ENCODE measurements around the gene TMEM147.

Gene TMEM147

DNA sequence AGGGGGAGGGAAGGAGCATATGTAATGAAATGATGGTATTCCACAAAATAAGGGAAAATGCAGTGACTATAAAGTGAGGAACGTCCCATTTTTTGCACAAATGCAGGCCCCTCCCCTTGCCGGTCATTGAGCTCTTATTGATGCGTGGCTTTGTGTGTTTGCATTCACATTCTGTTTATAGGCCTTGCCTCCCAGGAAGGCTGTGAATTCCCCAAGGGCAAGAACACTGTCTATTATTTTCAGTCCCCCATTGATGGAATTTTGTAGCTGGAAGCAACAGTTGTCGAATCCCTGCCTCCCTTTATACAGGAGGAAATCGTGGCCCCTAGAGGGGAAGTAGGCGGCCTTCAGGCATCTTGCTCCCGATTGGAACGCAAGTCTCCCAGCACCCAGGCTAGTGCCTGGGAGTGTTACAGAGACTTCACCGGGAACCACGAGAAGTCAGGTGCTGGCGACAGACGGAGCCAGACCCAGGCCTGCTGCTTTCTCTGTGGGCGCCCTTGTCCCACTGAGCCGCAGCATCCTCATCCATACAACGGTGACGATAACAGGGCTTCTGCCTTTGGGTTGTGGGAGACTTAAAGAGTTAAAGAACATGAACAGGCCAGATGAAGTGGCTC is 24.2 kb upstream of the TMEM147 start:
- DNase-seq = no peak

DNA sequence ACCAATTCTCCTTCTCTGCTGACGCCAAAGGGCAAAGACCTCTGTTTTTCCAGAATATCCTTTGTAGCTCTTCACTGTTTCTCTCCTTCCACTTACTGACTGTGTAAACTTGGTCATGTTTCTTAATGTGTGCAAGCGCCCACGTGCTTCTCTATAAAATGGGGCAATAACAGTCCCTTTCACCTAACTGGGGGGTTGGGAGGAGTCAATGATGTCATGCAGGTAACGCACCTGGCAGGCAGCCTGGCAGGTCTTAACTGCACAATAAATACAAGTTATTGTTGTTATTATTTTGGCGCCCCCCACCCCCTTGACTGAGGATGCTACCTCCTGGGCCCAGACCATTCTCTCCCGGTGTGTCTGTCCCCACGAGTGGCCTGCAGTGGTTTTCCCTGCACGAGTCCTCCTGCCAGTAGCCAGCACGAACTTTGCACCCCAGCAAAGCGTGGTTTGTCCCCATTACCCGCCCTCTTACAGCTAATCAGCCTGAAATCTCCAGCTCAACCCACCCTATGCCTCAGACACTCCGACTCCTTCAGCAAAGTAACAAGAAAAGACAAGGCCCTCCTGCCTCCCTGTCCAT is 22.6 kb upstream of the TMEM147 start:
- no peak for DNase-seq

DNA sequence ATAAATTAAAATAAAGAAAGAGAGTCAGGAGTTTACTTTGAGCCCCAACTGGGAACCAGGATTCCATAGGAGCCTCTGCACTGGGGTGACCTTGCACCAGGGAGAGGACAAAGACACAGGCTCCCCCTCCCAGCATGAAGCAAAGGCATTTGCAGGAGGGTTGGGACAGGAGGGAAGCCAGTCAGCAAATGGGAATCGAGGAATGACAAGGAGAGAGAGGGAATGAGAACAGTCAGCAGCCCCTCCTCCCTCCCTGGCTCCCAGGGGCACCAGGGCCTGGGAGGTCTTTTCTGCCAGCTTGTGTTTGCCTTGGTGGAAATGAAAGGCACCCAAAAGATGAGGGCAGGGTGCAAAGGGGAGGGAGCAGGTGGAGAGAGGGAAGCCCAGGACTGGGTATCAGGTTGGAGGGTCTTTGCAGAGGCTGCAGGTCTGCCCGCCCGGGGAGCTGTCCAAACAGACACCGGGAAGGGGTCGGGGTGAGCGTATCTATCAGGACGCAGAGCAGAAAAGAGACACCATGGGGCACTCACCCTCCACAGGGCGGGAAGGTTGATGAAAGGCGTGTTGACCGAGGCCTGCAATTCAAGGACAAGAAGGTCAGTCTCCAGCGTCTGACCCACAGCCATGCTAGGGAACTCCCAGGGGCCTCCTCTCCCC is 21.1 kb upstream of the TMEM147 start:
- DNase-seq = no peak

DNA sequence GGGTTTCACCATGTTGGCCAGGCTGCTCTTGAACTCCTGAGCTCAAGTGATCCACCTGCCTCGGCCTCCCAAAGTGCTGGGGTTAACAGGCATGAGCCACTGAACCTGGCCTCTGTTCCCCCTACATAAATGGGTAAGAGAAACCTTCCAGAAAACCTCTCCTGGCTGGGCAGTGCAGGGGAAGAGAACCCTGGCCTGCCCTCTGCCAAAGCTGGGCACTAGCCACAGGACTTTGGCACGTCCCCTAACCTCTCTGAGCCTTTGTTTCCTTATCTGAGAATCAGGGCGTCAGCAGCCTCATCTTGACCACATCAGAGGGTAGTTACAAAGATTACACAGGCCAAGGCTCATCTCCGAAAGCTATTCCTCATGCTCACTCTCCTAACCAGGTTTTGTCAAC is 19.6 kb upstream of the TMEM147 start:
- no peak for DNase-seq

DNA sequence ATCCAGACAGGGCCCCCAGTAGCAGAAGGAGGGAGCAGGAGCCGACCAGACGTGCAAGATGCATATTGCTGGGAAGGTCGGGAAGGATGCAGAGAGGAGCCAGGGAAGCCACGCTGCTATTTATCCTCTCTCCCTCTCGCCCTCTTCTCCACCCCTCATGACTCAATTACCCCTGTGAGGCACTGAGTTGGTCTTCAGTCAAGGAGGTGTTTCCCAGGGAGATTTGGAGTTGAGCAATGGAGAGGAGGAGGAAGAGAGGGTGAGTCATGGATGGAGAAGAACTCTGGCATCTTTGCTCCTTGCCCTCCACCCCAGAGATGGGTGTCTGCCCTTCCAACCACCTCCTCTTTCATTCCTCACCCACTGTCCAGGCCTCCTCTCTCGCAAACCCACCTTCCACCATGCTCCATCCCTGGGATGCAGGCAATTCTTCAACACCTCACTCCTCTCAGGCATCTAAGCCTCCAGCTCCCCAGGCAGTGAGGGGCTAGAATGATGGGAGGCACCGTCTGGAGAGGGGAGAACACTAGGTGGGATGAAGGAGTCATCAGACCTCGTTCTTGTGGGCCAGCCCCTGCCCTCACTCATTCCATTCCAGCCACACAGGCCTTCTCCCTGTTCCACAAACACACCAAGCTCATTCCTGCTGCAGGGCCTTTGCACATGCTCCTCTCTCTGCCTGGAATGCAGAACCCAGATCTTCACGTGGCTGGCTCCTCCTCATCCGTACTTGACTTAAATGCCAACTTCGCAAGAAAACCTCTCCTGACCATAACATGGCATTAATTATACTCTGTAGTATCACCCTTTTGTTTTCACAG is 17.0 kb upstream of the TMEM147 start, which contains the start of gene SBSN:
TSS of gene SBSN (minus strand) at position 94 of the 821 bp plus-strand sequence. CDS start at position 64, 30 bp downstream.
- no peak for DNase-seq

DNA sequence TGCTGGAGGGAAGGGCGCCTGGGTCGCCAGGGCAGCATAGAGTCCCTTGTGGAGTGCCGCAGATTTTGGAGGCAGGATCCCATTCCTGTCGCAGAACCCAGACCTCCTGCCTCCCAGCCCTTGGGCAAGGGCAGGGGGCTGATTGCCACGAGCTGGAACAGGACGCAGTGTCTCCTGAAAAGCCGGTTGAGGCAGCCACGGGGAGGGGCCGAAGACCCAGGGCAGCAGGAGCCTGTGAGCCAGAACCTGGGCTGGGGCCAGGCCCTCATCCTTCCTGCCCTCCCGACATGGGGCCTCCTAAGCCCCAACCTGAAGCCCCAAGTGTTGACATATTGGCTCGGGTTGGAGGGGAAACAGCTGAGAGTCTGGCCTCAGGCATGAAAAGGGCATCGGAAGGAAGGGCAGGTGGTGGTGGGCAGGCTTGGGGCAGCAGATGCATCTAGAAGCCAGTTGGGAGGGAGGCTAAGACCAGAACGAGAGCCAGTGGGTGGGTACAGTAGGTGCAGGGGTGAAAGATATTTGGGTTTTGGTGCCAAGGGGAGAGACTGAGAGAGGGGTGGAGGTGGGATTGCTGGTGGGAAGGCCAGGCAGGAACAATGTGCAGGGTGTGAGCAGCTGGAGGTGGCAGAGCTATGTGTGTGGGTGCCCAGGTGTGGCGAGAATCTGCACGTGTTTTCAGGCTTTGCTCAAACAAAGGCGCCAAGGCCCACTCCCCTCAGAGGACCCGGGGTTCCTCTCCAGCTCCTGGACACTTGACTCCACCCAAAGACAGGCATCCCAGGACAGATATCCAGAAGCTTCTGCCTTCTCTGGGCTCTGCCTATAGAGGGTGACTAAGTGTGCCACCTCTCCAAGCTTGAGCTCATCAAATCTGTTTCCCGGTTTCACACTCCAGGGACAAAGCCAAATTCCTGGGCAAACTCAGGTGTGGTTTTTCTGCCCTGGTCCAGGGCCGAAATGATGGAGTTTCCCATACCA is 15.9 kb upstream of the TMEM147 start:
- no peak for DNase-seq

DNA sequence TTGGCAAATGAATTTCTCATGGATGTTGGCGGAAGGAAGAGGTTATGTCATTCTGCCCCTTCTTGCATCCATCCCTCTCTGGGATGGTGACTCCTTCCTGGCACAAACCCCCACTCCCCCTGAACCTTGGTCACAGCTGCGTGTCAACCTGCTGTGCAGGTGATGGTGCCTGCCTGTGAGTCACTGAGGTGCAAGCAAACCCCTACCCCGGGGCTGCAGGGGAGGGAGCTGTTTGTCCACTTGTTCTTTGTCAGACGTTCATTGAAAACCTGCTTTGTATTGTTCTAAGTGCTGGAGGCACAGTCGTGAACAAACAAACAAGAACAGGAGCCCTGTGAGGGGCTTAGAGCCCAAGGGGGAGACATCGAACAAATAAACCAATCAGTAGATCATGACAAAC is 14.1 kb upstream of the TMEM147 start:
- DNase-seq = no peak

DNA sequence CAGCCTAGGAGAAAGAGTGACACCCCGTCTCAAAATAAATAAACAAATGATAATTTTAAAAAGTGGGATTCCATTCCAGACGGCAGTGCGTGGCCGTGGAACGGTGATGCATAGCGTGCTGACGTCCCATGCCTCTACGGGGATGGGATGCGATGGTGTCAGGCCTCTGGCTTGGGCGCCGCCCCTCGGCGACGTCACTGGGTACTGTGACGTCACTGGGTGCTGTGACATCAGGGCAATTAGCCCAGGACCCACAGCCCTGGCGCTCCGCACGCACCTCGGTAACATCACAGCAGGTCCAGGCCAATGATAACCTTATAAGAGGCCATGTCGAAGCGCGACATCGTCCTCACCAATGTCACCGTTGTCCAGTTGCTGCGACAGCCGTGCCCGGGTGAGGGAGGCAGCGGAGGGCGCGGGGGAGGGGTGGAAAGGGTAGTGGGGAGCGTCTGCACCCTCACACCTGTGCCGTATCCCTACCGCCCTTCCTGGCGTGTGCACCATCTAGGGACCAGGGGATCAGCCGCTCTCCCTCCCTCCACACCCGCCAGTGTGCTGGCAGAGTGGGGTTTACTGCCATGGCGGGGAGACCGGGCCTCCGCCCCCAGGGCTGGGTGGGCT is 12.1 kb upstream of the TMEM147 start, which contains the start of gene GAPDHS:
TSS of gene GAPDHS (plus strand) at position 256 of the 621 bp plus-strand sequence. CDS start at position 328, 72 bp downstream.
- no peak for DNase-seq

DNA sequence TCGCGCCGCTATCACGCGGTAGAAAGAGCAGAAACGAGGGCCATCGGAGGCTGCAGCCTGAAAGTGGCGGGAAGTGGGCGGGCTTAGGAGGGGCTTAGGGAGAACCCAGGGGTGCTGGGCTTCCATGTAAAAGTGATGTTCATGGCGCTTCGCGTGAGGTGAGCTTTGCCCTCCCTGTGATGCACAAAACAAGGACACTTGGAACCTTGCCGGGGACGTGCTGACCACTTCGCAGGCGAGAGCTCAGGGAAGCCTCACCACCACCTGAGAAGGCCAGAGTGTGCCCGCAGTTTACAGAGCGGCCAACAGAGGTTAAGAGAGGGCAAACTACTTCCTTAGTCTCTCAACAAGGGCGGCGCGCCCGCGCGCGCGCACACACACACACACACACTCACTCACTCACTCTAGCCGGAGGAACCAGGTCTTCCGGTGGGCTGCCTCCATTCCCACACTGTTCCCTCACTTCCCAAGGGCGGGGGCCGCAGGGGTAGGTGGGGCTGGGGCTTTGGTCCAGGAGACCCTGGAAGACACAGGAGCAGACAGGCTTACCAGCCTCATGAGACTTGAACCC is 11.5 kb upstream of the TMEM147 start:
- peak in 2 of 4 experiments; percentile 16 to 34 for DNase-seq

DNA sequence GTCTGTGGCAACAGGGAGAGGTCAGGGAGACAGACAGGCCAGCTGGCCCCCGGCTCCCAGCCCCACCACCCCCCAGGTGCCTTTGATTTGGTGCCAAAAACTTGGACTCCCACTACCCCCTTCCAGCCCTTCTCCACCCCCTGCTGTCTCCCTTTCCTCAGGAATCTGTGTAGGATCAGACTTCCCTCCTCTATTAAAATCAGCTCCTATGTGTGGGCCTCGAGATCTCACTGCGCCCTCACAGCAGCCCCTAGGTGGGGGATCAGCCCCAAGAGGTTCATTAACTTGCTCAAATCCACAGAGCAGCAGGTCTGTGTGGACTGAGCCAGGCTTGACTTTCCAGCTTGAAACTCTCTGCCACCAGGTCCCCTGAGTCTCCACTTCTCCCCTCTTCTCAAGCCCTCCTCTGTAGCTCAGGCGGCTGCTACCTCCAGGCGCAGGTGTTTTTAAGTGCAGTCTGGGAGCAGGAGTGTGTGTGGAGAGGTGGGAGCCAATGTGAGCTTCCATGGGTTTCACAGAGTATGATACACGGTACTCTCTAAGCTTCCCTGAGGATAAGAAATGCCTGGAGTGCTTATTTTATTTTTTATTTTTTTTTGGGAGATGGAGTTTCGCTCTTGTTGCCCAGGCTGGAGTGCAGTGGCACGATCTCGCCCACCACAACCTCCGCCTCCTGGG is 10.5 kb upstream of the TMEM147 start:
- no peak for DNase-seq

DNA sequence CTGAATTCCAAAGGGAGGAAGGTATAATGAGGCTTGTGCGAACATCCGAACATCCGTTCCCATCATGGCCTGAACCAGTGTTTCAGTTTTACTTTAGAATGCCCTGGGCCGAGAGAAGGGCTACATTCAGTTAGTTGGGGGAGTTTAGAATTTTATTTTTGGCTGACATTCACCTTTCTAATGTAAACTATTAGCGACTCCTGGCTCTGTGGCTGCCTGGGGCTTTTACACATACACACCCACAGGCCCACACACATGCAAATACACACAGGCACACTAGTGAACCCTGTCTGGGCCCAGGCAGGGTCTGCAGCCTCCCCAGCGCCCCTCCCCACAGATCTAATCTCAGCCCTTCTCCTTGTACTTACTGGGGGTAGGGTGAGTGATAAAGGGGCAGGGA is 6.1 kb upstream of the TMEM147 start:
- DNase-seq = no peak

DNA sequence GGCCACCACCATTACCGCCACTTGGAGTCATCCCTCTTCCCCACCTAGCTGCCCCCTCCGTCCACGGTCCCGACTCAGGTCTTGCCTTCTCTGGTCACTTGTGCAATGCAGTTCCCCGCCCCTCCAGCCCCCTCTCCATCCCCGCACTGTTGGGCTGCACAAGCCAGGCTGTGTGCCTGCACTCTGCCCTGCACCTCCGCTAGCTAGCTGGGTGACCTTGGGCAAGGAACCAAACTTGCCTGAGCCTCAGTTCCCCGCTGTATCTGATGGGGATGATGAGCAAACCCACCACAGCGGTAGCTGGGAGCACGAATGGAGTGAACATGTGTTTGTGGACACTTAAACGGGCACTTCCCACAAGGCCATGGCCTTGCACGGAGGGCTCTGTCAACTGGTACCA is 5.6 kb upstream of the TMEM147 start:
- no peak for DNase-seq

DNA sequence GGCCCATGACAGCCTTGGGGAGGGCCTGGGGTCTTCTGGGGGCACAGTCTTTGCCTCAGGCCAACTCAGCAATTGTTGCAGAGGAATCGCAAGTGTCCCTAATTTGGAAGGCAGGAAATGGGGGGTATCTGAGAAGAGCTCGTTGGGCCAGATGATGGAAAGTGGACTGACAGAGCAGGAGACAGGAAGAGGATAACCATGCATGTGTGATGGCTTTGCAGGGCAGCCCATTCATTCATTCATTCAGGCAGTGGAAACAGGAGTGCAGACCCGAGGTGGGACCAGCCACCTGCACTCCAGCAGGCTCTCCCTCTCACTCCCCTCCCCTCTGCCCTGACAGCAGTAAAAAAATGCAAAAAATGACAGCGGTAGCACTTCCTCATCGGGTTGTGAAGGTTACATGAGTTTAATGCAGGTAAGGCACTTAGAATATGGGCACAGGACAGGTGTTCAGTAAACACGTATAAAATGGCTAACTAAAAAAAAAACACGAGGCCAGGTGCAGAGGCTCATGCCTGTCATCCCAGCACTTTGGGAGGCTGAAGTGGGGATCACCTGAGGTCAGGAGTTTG is 5.0 kb upstream of the TMEM147 start:
- DNase-seq = no peak

DNA sequence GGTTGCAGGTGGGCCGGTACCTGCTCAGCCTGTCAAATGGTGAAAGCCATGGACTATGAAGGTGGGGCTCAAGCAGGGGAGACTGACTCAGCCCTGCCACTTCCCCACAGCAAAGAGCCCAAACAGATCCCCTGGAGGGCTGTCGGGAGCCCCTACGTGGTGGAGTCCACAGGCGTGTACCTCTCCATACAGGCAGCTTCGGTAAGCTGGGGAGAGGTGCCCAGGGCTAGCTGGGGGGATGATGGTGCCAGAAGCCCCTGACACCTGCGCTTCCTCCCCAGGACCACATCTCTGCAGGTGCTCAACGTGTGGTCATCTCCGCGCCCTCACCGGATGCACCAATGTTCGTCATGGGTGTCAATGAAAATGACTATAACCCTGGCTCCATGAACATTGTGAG is 3.2 kb upstream of the TMEM147 start:
- no peak for DNase-seq

DNA sequence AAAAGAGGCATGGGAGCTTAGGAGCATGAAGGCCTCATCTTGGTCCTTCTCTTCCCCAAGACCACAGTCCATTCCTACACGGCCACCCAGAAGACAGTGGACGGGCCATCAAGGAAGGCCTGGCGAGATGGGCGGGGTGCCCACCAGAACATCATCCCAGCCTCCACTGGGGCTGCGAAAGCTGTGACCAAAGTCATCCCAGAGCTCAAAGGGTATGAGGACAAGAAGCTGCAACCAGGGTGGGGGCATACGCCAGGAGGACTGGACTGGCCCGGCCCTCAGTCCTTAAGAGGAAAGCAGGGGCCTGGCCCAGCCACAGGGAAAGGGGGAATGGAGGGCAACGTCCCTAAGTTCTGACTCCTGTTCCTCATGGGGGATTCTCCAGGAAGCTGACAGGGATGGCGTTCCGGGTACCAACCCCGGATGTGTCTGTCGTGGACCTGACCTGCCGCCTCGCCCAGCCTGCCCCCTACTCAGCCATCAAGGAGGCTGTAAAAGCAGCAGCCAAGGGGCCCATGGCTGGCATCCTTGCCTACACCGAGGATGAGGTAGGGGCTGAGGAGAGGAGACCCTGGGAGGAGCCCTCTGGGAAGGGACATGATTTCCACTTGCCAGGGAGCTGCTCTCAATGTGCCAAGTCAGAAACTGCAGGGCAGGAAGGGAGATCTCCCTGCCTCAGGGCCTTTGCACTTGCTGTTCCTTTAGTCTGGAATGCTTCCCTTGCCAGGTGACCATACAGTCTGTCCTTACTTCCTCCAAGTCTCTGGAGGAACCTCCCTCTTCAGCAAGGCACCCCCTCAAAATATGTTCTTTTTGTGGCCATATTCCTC is 1.9 kb upstream of the TMEM147 start:
- DNase-seq = no peak

DNA sequence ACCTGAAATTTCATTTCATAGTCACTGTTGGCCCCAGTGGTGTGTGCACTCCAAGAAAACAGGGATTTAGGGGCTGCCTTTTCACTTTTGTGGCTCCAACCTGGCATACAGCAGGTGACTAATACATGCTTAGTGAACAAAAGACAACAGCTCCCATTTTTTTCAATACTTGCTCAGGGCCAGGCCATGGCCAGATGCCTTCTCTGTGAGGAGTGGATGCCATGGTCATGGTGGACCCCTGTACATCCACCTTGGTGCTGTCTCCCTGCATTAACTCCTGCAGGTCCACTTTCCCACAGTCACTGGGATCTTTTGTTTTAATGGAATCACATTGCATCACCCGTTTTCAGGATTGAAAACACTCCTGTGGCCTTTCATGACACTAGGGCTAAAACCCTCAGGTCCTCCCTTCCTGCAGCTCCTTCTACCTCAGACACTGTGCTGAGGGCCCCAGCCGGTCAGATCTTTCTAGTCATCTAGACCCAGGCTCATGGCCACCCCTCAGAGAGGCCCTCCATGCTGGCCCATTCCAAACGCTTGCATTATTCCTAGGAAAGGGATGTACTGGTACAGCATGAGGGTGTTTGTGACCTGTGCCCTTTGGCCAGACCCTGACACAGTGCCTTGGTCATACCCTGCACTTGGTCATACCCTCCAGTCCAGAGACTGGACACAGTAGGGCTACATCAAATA is 1.2 kb upstream of the TMEM147 start:
- DNase-seq = no peak

DNA sequence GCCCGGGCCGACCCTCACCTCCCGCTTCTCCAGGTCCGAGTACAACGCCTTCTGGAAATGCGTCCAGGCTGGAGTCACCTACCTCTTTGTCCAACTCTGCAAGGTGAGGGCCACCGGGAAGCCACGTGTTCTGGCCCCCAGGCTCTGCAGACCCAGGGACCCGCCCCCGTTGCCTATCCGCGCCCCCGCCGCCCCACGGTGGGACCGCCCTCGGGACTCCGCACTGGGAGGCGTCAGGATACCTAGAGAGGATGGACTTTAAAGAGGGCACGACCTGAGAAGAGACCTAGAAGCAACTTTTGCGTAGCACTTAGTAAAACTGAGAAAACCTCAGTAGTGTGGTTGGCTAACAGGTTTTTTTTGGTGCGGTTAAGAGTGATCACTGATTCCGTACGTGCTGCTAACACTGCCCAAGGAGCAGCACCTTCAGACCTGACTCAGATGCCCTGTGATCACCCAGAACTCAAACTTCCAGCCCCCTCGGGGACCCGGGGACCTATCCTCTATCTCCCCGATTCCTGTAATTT is 492 bp downstream of the TMEM147 start:
- DNase-seq = peak in 2 of 4 experiments; percentile 47 to 55

DNA sequence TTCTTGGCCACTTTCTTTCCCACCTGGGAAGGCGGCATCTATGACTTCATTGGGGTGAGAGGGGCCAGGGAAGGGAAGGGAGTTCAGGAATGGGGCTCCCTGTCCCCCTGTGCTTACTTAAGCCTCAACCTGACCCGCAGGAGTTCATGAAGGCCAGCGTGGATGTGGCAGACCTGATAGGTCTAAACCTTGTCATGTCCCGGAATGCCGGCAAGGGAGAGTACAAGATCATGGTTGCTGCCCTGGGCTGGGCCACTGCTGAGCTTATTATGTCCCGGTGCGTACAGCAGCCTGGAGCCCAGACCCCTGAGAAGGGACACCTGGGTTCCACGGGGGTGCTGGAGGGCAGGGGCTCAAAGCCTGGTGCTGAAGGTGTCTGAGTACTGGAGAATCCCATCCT is 1.1 kb downstream of the TMEM147 start:
- DNase-seq = no peak
